A673 (cell line): Measurements from ENCODE around the gene TRIM56. TPM values are rescaled to one million over a fixed set of nuclear protein-coding genes. Genes with fewer than 3 reads are reported as not detected.
"Not testable (repeated sequence)": the region's sequence is repeated elsewhere in the genome, so short reads cannot be mapped to it uniquely, and the experiment has no call there.

Experiments used
- Bru-seq: library from RNA; stranded (reverse); fragments of 400-500 nt; gene quantifications from one replicate; lab custom pipeline; 2021; lab: Mats Ljungman, UMichigan
- BruChase-seq, 2 experiments: library from RNA; stranded (reverse); fragments of 400-500 nt; gene quantifications; one replicate each; lab custom pipeline; 2021; lab: Mats Ljungman, UMichigan
- BruUV-seq: library from RNA; stranded (reverse); fragments of 400-500 nt; replicated peaks from 2 replicates; lab custom pipeline; 2021; lab: Mats Ljungman, UMichigan
- CTCF ChIA-PET: fragments of 300-600 bp; sonication (Branson Sonifier 250); formaldehyde crosslinking; loops from one replicate; lab custom pipeline; 2022; ENCODE audit warnings: antibody characterized with exemption; lab: Charles Lee
- POLR2A ChIA-PET: fragments of 300-600 bp; sonication (Branson Sonifier 250); formaldehyde crosslinking; loops from one replicate; lab custom pipeline; 2022; ENCODE audit warnings: antibody characterized with exemption; ENCODE audit not compliant: low non-redundant PET; lab: Charles Lee
- DNase-seq: peaks from one replicate; pipeline ENCODE4 v3.0.0-alpha.2; 2015; ENCODE audit warnings: low spot score
- H3K27ac ChIP-seq: fragments of 200-600 bp; sonication (generic); 2 replicates; pipeline ENCODE4 v1.5.1; 2016; ENCODE audit warnings: mixed run types, low read depth, mild to moderate bottlenecking, mixed read lengths, antibody characterized with exemption, low read length; ENCODE audit not compliant: poor library complexity, severe bottlenecking
- H3K27me3 ChIP-seq: fragments of 200-600 bp; sonication (generic); replicated peaks from 2 replicates; pipeline ENCODE4 v1.6.1; 2017; ENCODE audit warnings: mixed run types, low read depth, mild to moderate bottlenecking, mixed read lengths, antibody characterized with exemption, low read length; ENCODE audit not compliant: insufficient read depth, poor library complexity
- H3K36me3 ChIP-seq: fragments of 200-600 bp; sonication (generic); 2 replicates; pipeline ENCODE4 v1.6.1; 2016; ENCODE audit warnings: mixed run types, mild to moderate bottlenecking, mixed read lengths, antibody characterized with exemption, low read length; ENCODE audit not compliant: insufficient read depth, poor library complexity, severe bottlenecking
- H3K4me1 ChIP-seq: fragments of 200-600 bp; sonication (generic); 2 replicates; pipeline ENCODE4 v1.6.1; 2017; ENCODE audit warnings: mixed run types, mild to moderate bottlenecking, mixed read lengths, antibody characterized with exemption, low read length; ENCODE audit not compliant: insufficient read depth, poor library complexity, severe bottlenecking
- H3K4me3 ChIP-seq: fragments of 200-600 bp; sonication (generic); 2 replicates; pipeline ENCODE4 v1.5.1; 2016; ENCODE audit warnings: low read depth, mixed run types, mild to moderate bottlenecking, mixed read lengths, low read length; ENCODE audit not compliant: poor library complexity, severe bottlenecking
- H3K9me3 ChIP-seq: fragments of 200-600 bp; sonication (generic); 2 replicates; pipeline ENCODE4 v1.6.1; 2016; ENCODE audit warnings: mixed run types, low read depth, mild to moderate bottlenecking, mixed read lengths, antibody characterized with exemption, low read length; ENCODE audit not compliant: poor library complexity, severe bottlenecking
- EZH2 ChIP-seq: fragments of 200-600 bp; sonication (generic); IDR thresholded peaks from 2 replicates; pipeline ENCODE4 v1.6.1; 2017; ENCODE audit warnings: borderline replicate concordance, low read depth, mild to moderate bottlenecking, mixed read lengths, antibody characterized with exemption, low read length; ENCODE audit not compliant: poor library complexity, severe bottlenecking
- intact Hi-C: fragments of 100-400 bp; cut with micrococcal nuclease; formaldehyde crosslinking; loops from one replicate; pipeline ENCODE4 v1.10.0; 2022; ENCODE audit not compliant: unreplicated experiment
- long read RNA-seq: library from polyadenylated mRNA; stranded (forward); transcript quantifications from one replicate; pipeline ENCODE4 v2.0.0, GENCODE V29; 2022
- total RNA-seq: library from RNA; stranded (reverse); gene quantifications from 2 replicates; pipeline ENCODE4 v1.2.3, GENCODE V29; 2021
- TF ChIP-seq, protein P1 (sequence below): fragments of 300-800, 200-600 bp; sonication (generic); conservative IDR thresholded peaks from 2 replicates; pipeline ENCODE4 v1.5.1; 2017; ENCODE audit warnings: low read depth, mild to moderate bottlenecking, antibody characterized with exemption, low read length, moderate library complexity, mixed read lengths

Gene TRIM56, protein sequence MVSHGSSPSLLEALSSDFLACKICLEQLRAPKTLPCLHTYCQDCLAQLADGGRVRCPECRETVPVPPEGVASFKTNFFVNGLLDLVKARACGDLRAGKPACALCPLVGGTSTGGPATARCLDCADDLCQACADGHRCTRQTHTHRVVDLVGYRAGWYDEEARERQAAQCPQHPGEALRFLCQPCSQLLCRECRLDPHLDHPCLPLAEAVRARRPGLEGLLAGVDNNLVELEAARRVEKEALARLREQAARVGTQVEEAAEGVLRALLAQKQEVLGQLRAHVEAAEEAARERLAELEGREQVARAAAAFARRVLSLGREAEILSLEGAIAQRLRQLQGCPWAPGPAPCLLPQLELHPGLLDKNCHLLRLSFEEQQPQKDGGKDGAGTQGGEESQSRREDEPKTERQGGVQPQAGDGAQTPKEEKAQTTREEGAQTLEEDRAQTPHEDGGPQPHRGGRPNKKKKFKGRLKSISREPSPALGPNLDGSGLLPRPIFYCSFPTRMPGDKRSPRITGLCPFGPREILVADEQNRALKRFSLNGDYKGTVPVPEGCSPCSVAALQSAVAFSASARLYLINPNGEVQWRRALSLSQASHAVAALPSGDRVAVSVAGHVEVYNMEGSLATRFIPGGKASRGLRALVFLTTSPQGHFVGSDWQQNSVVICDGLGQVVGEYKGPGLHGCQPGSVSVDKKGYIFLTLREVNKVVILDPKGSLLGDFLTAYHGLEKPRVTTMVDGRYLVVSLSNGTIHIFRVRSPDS
- 27.5 and 32.3 TPM in 2 replicates for total RNA-seq
- Bru-seq, nascent RNA: percentile 84 among the genes with signal in this experiment
- BruChase-seq, experiment 1, labeled RNA remaining after a 2-hour chase: percentile 95 among the genes with signal in this experiment
- percentile 99 among the genes with signal in this experiment for BruChase-seq, experiment 2, labeled RNA remaining after a 6-hour chase
- long read RNA-seq, full-length matches to known transcripts: 4 of 26 reads
- long read RNA-seq, partial matches to known transcripts: 0 of 26 reads
- long read RNA-seq, other reads (novel, unspliced or antisense): 22 of 26 reads

- Histone ChIP-seq H3K27me3 (no peaks in the 10 kb centered on the region), H3K4me3 (peak within 1 kb of the TSS; percentile 75), H3K9me3 (no peaks in the 10 kb centered on the region), H3K4me1 (peaks cover 11% of the 10 kb centered on the region), H3K27ac (peak within 1 kb of the TSS; percentile 90), H3K36me3 (peaks cover 17% of the 10 kb centered on the region)
- TF ChIP-seq, protein P1, sequence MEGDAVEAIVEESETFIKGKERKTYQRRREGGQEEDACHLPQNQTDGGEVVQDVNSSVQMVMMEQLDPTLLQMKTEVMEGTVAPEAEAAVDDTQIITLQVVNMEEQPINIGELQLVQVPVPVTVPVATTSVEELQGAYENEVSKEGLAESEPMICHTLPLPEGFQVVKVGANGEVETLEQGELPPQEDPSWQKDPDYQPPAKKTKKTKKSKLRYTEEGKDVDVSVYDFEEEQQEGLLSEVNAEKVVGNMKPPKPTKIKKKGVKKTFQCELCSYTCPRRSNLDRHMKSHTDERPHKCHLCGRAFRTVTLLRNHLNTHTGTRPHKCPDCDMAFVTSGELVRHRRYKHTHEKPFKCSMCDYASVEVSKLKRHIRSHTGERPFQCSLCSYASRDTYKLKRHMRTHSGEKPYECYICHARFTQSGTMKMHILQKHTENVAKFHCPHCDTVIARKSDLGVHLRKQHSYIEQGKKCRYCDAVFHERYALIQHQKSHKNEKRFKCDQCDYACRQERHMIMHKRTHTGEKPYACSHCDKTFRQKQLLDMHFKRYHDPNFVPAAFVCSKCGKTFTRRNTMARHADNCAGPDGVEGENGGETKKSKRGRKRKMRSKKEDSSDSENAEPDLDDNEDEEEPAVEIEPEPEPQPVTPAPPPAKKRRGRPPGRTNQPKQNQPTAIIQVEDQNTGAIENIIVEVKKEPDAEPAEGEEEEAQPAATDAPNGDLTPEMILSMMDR: no peak
- no peak for TF ChIP-seq EZH2
- POLR2A ChIA-PET: interaction anchor here (0.5 to 0.7 kb wide), 5 partner anchors 14 to 211 kb away, joined by 4 to 7 read pairs (median 6); partner anchors contain the start of genes SRRT and UFSP1
- intact Hi-C loops: loop anchor here (10.0 kb wide), 1 partner anchor 49 kb away; no protein-coding TSS in a partner anchor
- BruUV-seq: no TSS peak
- peak; percentile 78 for DNase-seq
- CTCF ChIA-PET: interaction anchor here (0.5 to 1.3 kb wide), 4 partner anchors 12 to 126 kb away, joined by 3 to 11 read pairs (median 6); no protein-coding TSS in a partner anchor
These were observed at the start of gene TRIM56 for GRCh38 chr7:101085162-101085964. TSS of gene TRIM56 (plus strand) at chr7:101085481. CDS start at chr7:101087313, 1,832 bp downstream.

GRCh38 chr7:101035941-101036340 is 49.3 kb upstream of the TRIM56 start:
- POLR2A ChIA-PET: no interaction called here
- no peak overlapping the region for H3K27ac ChIP-seq

DNA sequence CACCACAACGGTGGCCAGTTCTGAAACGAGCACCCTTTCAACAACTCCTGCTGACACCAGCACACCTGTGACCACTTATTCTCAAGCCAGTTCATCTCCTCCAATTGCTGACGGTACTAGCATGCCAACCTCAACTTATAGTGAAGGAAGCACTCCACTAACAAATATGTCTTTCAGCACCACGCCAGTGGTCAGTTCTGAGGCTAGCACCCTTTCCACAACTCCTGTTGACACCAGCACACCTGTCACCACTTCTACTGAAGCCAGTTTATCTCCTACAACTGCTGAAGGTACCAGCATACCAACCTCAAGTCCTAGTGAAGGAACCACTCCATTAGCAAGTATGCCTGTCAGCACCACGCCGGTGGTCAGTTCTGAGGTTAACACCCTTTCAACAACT is 44.0 kb upstream of the TRIM56 start:
- H3K9me3 ChIP-seq, POLR2A ChIA-PET, H3K27me3 ChIP-seq, H3K4me3 ChIP-seq, H3K27ac ChIP-seq, DNase-seq, H3K4me1 ChIP-seq, CTCF ChIA-PET, intact Hi-C loops, H3K36me3 ChIP-seq, BruUV-seq: not testable (repeated sequence)

More at GRCh38 chr7:101035941-101036340, 49.3 kb upstream of the TRIM56 start:
- no peaks in the 10 kb centered on the region for H3K36me3 ChIP-seq
- no peaks in the 10 kb centered on the region for H3K4me1 ChIP-seq
- intact Hi-C loops: no loop called here
- H3K9me3 ChIP-seq: no peaks in the 10 kb centered on the region
- peaks cover 9% of the 10 kb centered on the region for H3K27me3 ChIP-seq
- CTCF ChIA-PET: no interaction called here
- TF ChIP-seq, protein P1: no peak
- TF ChIP-seq EZH2: no peak
- no TSS peak for BruUV-seq
- DNase-seq: no peak
- no peak overlapping the region for H3K4me3 ChIP-seq
